ENCODE measurements around the gene TNFRSF25. TPM values are rescaled to one million over a fixed set of nuclear protein-coding genes. Genes with fewer than 3 reads are reported as not detected.
A peak's percentile ranks its signal among the peaks of the same experiment; 100 is the strongest.
"Not testable (repeated sequence)": the region's sequence is repeated elsewhere in the genome, so short reads cannot be mapped to it uniquely, and the experiment has no call there.

TNFRSF25 gene
- total and polyA plus RNA-seq, 2 experiments from 2014 or later = 3.1 to 5.6 TPM

DNA sequence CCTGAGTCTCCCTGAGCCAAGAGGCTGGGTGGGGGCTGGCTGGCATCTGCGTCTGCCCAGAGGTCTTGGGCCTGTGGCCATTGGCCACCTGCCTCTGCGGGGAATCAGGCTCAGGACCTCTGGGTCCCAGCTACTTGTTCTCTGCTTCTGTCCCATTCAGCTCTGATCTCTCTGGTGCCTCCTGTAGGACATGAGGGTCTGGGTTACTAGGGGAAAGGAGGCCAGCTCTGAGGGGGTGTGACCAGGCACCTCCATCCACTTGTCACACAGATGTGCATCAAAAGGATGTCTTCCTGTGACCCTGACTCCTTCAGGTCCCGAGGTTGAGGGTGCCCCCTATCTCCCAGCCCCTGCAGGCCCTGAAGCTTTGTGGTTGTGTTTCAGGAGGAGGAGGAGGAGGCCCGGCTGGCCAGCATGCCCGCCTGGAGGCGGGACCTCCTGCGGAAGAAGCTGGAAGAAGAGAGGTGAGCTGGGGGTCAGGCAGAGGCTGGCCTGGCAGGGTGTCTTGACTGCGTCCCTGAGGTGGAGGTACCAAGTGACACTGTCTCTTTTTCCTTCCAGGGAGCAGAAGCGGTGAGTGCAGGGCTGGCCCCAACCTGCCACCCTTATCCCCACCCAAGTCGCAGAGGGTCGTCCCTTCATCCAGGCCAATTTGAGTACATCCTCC lies 9.0 kb downstream of the TNFRSF25 start:
- no peak for TF ChIP-seq EZH2phosphoT487 (IDR thresholded peaks at IDR 0.05; ENCODE audit: insufficient read depth, low read depth)
- no peak for TF ChIP-seq EZH2 (IDR thresholded peaks at IDR 0.05; ENCODE audit: insufficient read depth, poor library complexity, severe bottlenecking)
- in situ Hi-C loops (cut with MboI) = no loop called here
- WGBS, 2 experiments (ENCODE audit: low coverage in 1 of 2, low lambda C conversion rate in 2 of 2, missing lambda C conversion rate in 2 of 2) = 70% methylated on average over 11 of the region's 11 CpGs
- no peak overlapping the region for H2AFZ ChIP-seq
- no peak overlapping the region for H3K27ac ChIP-seq
- H3F3A ChIP-seq (ENCODE audit: insufficient read depth) = no peaks in the 10 kb centered on the region
- H3K4me1 ChIP-seq (ENCODE audit: insufficient read depth) = no peaks in the 10 kb centered on the region
- no peak overlapping the region for H3K4me3 ChIP-seq
- H3K36me3 ChIP-seq (ENCODE audit: low read depth) = no peaks in the 10 kb centered on the region
- no peak overlapping the region for H3K4me2 ChIP-seq (ENCODE audit: unreplicated experiment)
- DNase-seq = no peak
- H3K9ac ChIP-seq = no peak overlapping the region
- H4K20me1 ChIP-seq (ENCODE audit: insufficient read depth) = no peaks in the 10 kb centered on the region
- peaks cover 59% of the 10 kb centered on the region for H3K27me3 ChIP-seq (replicated peaks; ENCODE audit: insufficient read depth)
- H3K9me3 ChIP-seq (ENCODE audit: low read depth) = no peaks in the 10 kb centered on the region
- no peaks in the 10 kb centered on the region for H3K9me2 ChIP-seq (ENCODE audit: insufficient read depth)
- no peaks in the 10 kb centered on the region for H3K79me2 ChIP-seq (ENCODE audit: insufficient read depth)

- DNase-seq; H3K4me2 ChIP-seq (ENCODE audit: unreplicated experiment); H3K27ac ChIP-seq; in situ Hi-C loops (cut with MboI); H3K4me1 ChIP-seq (ENCODE audit: insufficient read depth); H4K20me1 ChIP-seq (ENCODE audit: insufficient read depth); H3K4me3 ChIP-seq; H3K9ac ChIP-seq; H3K9me2 ChIP-seq (ENCODE audit: insufficient read depth); H3K9me3 ChIP-seq (ENCODE audit: low read depth); H2AFZ ChIP-seq; H3K79me2 ChIP-seq (ENCODE audit: insufficient read depth); H3F3A ChIP-seq (ENCODE audit: insufficient read depth); H3K36me3 ChIP-seq (ENCODE audit: low read depth): not testable (repeated sequence)
- peaks cover 62% of the 10 kb centered on the region for H3K27me3 ChIP-seq (replicated peaks; ENCODE audit: insufficient read depth)
- 23 to 29% methylated on average over 34 to 58 of the region's 58 CpGs for WGBS, 2 experiments (ENCODE audit: low coverage in 1 of 2, low lambda C conversion rate in 2 of 2, missing lambda C conversion rate in 2 of 2)
These were observed 10.0 kb downstream of the TNFRSF25 start for GRCh38 chr1:6455752-6456520.

GRCh38 chr1:6454856-6455751 lies 10.9 kb downstream of the TNFRSF25 start:
- no peak for TF ChIP-seq EZH2phosphoT487 (IDR thresholded peaks at IDR 0.05; ENCODE audit: insufficient read depth, low read depth)
- no peak for TF ChIP-seq EZH2 (IDR thresholded peaks at IDR 0.05; ENCODE audit: insufficient read depth, poor library complexity, severe bottlenecking)
- no peaks in the 10 kb centered on the region for H3K36me3 ChIP-seq (ENCODE audit: low read depth)
- no peak overlapping the region for H3K4me2 ChIP-seq (ENCODE audit: unreplicated experiment)
- H3K4me3 ChIP-seq = no peak overlapping the region
- no peak overlapping the region for H3K9ac ChIP-seq
- DNase-seq = peak; percentile 41
- no peaks in the 10 kb centered on the region for H3K9me2 ChIP-seq (ENCODE audit: insufficient read depth)
- H3K27ac ChIP-seq = no peak overlapping the region
- 4 to 5% methylated on average over 87 to 97 of the region's 115 CpGs for WGBS, 2 experiments (ENCODE audit: low coverage in 1 of 2, low lambda C conversion rate in 2 of 2, missing lambda C conversion rate in 2 of 2)
- no peak overlapping the region for H2AFZ ChIP-seq
- H4K20me1 ChIP-seq (ENCODE audit: insufficient read depth) = no peaks in the 10 kb centered on the region
- peaks cover 61% of the 10 kb centered on the region for H3K27me3 ChIP-seq (replicated peaks; ENCODE audit: insufficient read depth)
- in situ Hi-C loops (cut with MboI) = no loop called here
- H3K4me1 ChIP-seq (ENCODE audit: insufficient read depth) = no peaks in the 10 kb centered on the region
- no peaks in the 10 kb centered on the region for H3K79me2 ChIP-seq (ENCODE audit: insufficient read depth)
- no peaks in the 10 kb centered on the region for H3F3A ChIP-seq (ENCODE audit: insufficient read depth)
- no peaks in the 10 kb centered on the region for H3K9me3 ChIP-seq (ENCODE audit: low read depth)
